OCI-LY7 (cell line): ENCODE measurements around the gene TMPRSS6. TPM values are rescaled to one million over a fixed set of nuclear protein-coding genes. Genes with fewer than 3 reads are reported as not detected.

Experiments used
- BruUV-seq: library from RNA; stranded (reverse); fragments of 400-500 nt; replicated peaks from 2 replicates; lab custom pipeline; 2021; lab: Mats Ljungman, UMichigan
- CTCF ChIA-PET: fragments of 300-600 bp; sonication (Branson Sonifier 250); formaldehyde crosslinking; loops from one replicate; lab custom pipeline; 2022; ENCODE audit warnings: antibody characterized with exemption; ENCODE audit not compliant: unreplicated experiment; lab: Charles Lee
- POLR2A ChIA-PET: fragments of 300-600 bp; sonication (Branson Sonifier 250); formaldehyde crosslinking; loops from one replicate; lab custom pipeline; 2022; ENCODE audit warnings: antibody characterized with exemption; lab: Charles Lee
- DNase-seq: peaks from one replicate; pipeline ENCODE4 v3.0.0-alpha.2; 2015; ENCODE audit warnings: low spot score
- H2AFZ ChIP-seq: fragments of 200-600 bp; sonication (generic), shearing (Covaris generic); 2 replicates; pipeline ENCODE4 v1.6.1; 2014; ENCODE audit warnings: mild to moderate bottlenecking, antibody characterized with exemption, low read length, moderate library complexity
- H3K27ac ChIP-seq: fragments of 200-600 bp; sonication (generic); 2 replicates; pipeline ENCODE4 v1.5.1; 2014; ENCODE audit warnings: mixed run types, low read depth, mild to moderate bottlenecking, moderate library complexity, low read length, inconsistent platforms; ENCODE audit not compliant: poor library complexity, severe bottlenecking
- H3K36me3 ChIP-seq: fragments of 200-600 bp; sonication (generic); 2 replicates; pipeline ENCODE4 v1.6.1; 2014; ENCODE audit warnings: mild to moderate bottlenecking, antibody characterized with exemption, low read length, moderate library complexity, mixed read lengths; ENCODE audit not compliant: insufficient read depth
- H3K4me1 ChIP-seq: fragments of 200-600 bp; sonication (generic); 2 replicates; pipeline ENCODE4 v1.5.1; 2014; ENCODE audit warnings: mild to moderate bottlenecking, low read length; ENCODE audit not compliant: insufficient read depth, poor library complexity, severe bottlenecking
- H3K4me2 ChIP-seq: fragments of 200-600 bp; sonication (generic); 2 replicates; pipeline ENCODE4 v1.6.1; 2014; ENCODE audit warnings: mild to moderate bottlenecking, low read length
- H3K4me3 ChIP-seq: fragments of 200-600 bp; sonication (generic); 2 replicates; pipeline ENCODE4 v1.5.1; 2014; ENCODE audit warnings: mild to moderate bottlenecking, low read depth, low read length; ENCODE audit not compliant: poor library complexity, severe bottlenecking
- H3K79me2 ChIP-seq: fragments of 200-600 bp; sonication (generic); 2 replicates; pipeline ENCODE4 v1.6.1; 2016; ENCODE audit warnings: low read depth, mild to moderate bottlenecking, low read length, moderate library complexity, mixed read lengths; ENCODE audit not compliant: insufficient read depth
- H3K9me2 ChIP-seq: fragments of 200-600 bp; sonication (generic); 2 replicates; pipeline ENCODE4 v1.6.1; 2016; ENCODE audit warnings: mild to moderate bottlenecking, low read length, mixed read lengths; ENCODE audit not compliant: insufficient read depth
- H3K9me3 ChIP-seq: fragments of 200-600 bp; sonication (generic); 2 replicates; pipeline ENCODE4 v1.6.1; 2014; ENCODE audit warnings: mild to moderate bottlenecking, mixed run types, low read length, mixed read lengths
- H4K20me1 ChIP-seq: fragments of 200-600 bp; sonication (generic); 2 replicates; pipeline ENCODE4 v1.6.1; 2014; ENCODE audit warnings: mild to moderate bottlenecking, antibody characterized with exemption, low read length, moderate library complexity, mixed read lengths; ENCODE audit not compliant: insufficient read depth
- CTCF ChIP-seq: fragments of 200-600 bp; sonication (generic); conservative IDR thresholded peaks from 2 replicates; pipeline ENCODE4 v1.5.1; 2014; ENCODE audit warnings: mild to moderate bottlenecking, antibody characterized with exemption, low read length, moderate library complexity, mixed read lengths
- EZH2phosphoT487 ChIP-seq: fragments of 200-600 bp; sonication (generic); IDR thresholded peaks from 2 replicates; pipeline ENCODE4 v1.6.1; 2018; ENCODE audit warnings: low read depth, borderline replicate concordance, mild to moderate bottlenecking, mixed run types, antibody characterized with exemption, low read length, moderate library complexity, mixed read lengths
- intact Hi-C: fragments of 100-400 bp; cut with micrococcal nuclease; formaldehyde crosslinking; loops from one replicate; pipeline ENCODE4 v1.10.0; 2022; ENCODE audit not compliant: unreplicated experiment
- total RNA-seq, 2 experiments: library from RNA; depleted of rRNA in 1 of 2; stranded (reverse); fragments of >200 nt in 1 of 2; shearing (Covaris generic) in 1 of 2; gene quantifications; 2 replicates each; pipeline ENCODE4 v1.2.3, GENCODE V29; 2014 to 2022

The TMPRSS6 gene
- total RNA-seq, 2 experiments from 2014 or later = not detected

- TF ChIP-seq EZH2phosphoT487 (no peak), CTCF (no peak)
- H3K4me2 ChIP-seq = no peak overlapping the region
- H3K79me2 ChIP-seq = no peaks in the 10 kb centered on the region
- H3K9me2 ChIP-seq = no peaks in the 10 kb centered on the region
- CTCF ChIA-PET = interaction anchor here (0.6 kb wide), 1 partner anchor 44 kb away, joined by 3 read pairs; no protein-coding TSS in a partner anchor
- H3K36me3 ChIP-seq = no peaks in the 10 kb centered on the region
- POLR2A ChIA-PET = no interaction called here
- no peaks in the 10 kb centered on the region for H3K4me1 ChIP-seq
- no peak overlapping the region for H3K4me3 ChIP-seq
- intact Hi-C loops = no loop called here
- DNase-seq = no peak
- BruUV-seq = no TSS peak
- no peaks in the 10 kb centered on the region for H4K20me1 ChIP-seq
- H3K9me3 ChIP-seq = peaks cover 15% of the 10 kb centered on the region; the same call in 1 of the 2 replicates
- H2AFZ ChIP-seq = no peak overlapping the region
- H3K27ac ChIP-seq = no peak overlapping the region
These were observed 48.2 kb upstream of the TMPRSS6 start for GRCh38 chr22:37157516-37158285.

GRCh38 chr22:37156686-37157435 is 47.3 kb upstream of the TMPRSS6 start:
- intact Hi-C loops = no loop called here
- H3K9me3 ChIP-seq = peaks cover 12% of the 10 kb centered on the region; the same call in 1 of the 2 replicates
- ChIA-PET POLR2A (no interaction called here), CTCF (interaction anchor here (1.1 kb wide), 1 partner anchor 12 kb away, joined by 3 read pairs; no protein-coding TSS in a partner anchor)
- H4K20me1 ChIP-seq = no peaks in the 10 kb centered on the region
- TF ChIP-seq EZH2phosphoT487 (no peak), CTCF (no peak)
- no peaks in the 10 kb centered on the region for H3K79me2 ChIP-seq
- H3K4me1 ChIP-seq = no peaks in the 10 kb centered on the region
- H3K9me2 ChIP-seq = no peaks in the 10 kb centered on the region
- no peak overlapping the region for H3K27ac ChIP-seq
- no peak for DNase-seq
- no peak overlapping the region for H2AFZ ChIP-seq
- BruUV-seq = no TSS peak
- no peaks in the 10 kb centered on the region for H3K36me3 ChIP-seq
- no peak overlapping the region for H3K4me3 ChIP-seq
- no peak overlapping the region for H3K4me2 ChIP-seq
